GM12878 (cell line): ENCODE data around the gene PLEKHH1. TPM values are rescaled to one million over a fixed set of nuclear protein-coding genes. Genes with fewer than 3 reads are reported as not detected.

Source experiments
- ATAC-seq: fragments of 200-7000 bp; cut with Tn5 transposase; 3 replicates; pipeline ENCODE4 v1.9.1; 2020; ENCODE audit warnings: mild to moderate bottlenecking, moderate library complexity
- Bru-seq: library from RNA; stranded (reverse); fragments of 400-500 nt; gene quantifications from one replicate; lab custom pipeline; 2021; lab: Mats Ljungman, UMichigan
- BruChase-seq, 2 experiments: library from RNA; stranded (reverse); fragments of 400-500 nt; gene quantifications; one replicate each; lab custom pipeline; 2021; lab: Mats Ljungman, UMichigan
- BruUV-seq: library from RNA; stranded (reverse); fragments of 400-500 nt; replicated peaks from 2 replicates; lab custom pipeline; 2021; lab: Mats Ljungman, UMichigan
- CTCF ChIA-PET: fragments of 300-600 bp; sonication (Branson Sonifier 250); formaldehyde crosslinking; extraction: SDS; loops from one replicate; lab custom pipeline; 2021; ENCODE audit warnings: inconsistent platforms; lab: Yijun Ruan, JAX
- POLR2A ChIA-PET: fragments of 350-600 bp; formaldehyde crosslinking; extraction: SDS; loops from one replicate; lab custom pipeline; 2021; ENCODE audit warnings: inconsistent platforms; lab: Charles Lee
- RAD21 ChIA-PET: fragments of 300-600 bp; sonication (Branson Sonifier 250); formaldehyde crosslinking; loops from one replicate; lab custom pipeline; 2023; ENCODE audit warnings: antibody characterized with exemption; ENCODE audit not compliant: unreplicated experiment; lab: Charles Lee
- SMC1A ChIA-PET: fragments of 300-600 bp; sonication (Branson Sonifier 250); formaldehyde crosslinking; loops from one replicate; lab custom pipeline; 2023; ENCODE audit not compliant: unreplicated experiment, uncharacterized antibody; lab: Charles Lee
- DNase-seq: peaks from one replicate; pipeline ENCODE4 v3.0.0-alpha.2; 2011; ENCODE audit warnings: low read depth, low spot score
- FAIRE-seq: peaks from 3 replicates; lab custom pipeline; 2011; peaks lifted over from hg19 to GRCh38; lab: Jason Lieb, UNC
- H2AFZ ChIP-seq: 2 replicates; pipeline ENCODE4 v1.6.0; 2011; ENCODE audit warnings: low read depth, low read length, control low read depth; ENCODE audit not compliant: control insufficient read depth
- H3K27ac ChIP-seq: 2 replicates; pipeline ENCODE4 v1.5.1; 2011; ENCODE audit warnings: control low read depth; ENCODE audit not compliant: control insufficient read depth, insufficient read depth
- H3K27me3 ChIP-seq, 2 experiments: replicated peaks in 1 of 2; 2 replicates each; pipeline versions ENCODE4 v1.6.0 to v1.6.1; 2011; ENCODE audit warnings: low read length in 1 of 2; ENCODE audit not compliant: control insufficient read depth in 2 of 2, insufficient read depth in 2 of 2
- H3K36me3 ChIP-seq, 2 experiments: 2 replicates each; pipeline ENCODE4 v1.5.1; 2011; ENCODE audit warnings: low read length in 1 of 2; ENCODE audit not compliant: control insufficient read depth in 2 of 2, insufficient read depth in 2 of 2
- H3K4me1 ChIP-seq: 2 replicates; pipeline ENCODE4 v1.6.1; 2011; ENCODE audit warnings: mild to moderate bottlenecking, low read length, moderate library complexity, mixed read lengths; ENCODE audit not compliant: control insufficient read depth, insufficient read depth
- H3K4me2 ChIP-seq: 2 replicates; pipeline ENCODE4 v1.6.0; 2011; ENCODE audit warnings: control low read depth; ENCODE audit not compliant: control insufficient read depth, insufficient read depth
- H3K4me3 ChIP-seq: fragments of 200-600 bp; sonication (generic); 2 replicates; pipeline ENCODE4 v1.5.1; 2016
- H3K79me2 ChIP-seq: 2 replicates; pipeline ENCODE4 v1.6.0; 2011; ENCODE audit warnings: low read length; ENCODE audit not compliant: control insufficient read depth, insufficient read depth
- H3K9ac ChIP-seq: 2 replicates; pipeline ENCODE4 v1.8.0; 2011; ENCODE audit warnings: low read length, control low read depth, mixed read lengths; ENCODE audit not compliant: control insufficient read depth, insufficient read depth
- H3K9me3 ChIP-seq: replicated peaks from 3 replicates; pipeline ENCODE4 v1.5.1; 2011; ENCODE audit warnings: mild to moderate bottlenecking, low read length; ENCODE audit not compliant: control insufficient read depth, insufficient read depth
- H4K20me1 ChIP-seq: 2 replicates; pipeline ENCODE4 v1.6.0; 2011; ENCODE audit not compliant: control insufficient read depth, insufficient read depth
- BCLAF1 ChIP-seq: fragments of 450-650 bp; IDR thresholded peaks from 2 replicates; pipeline ENCODE4 v1.6.1; 2017; ENCODE audit warnings: antibody characterized with exemption, mild to moderate bottlenecking, moderate library complexity
- BHLHE40 ChIP-seq, 2 experiments: fragments of 450-650 bp in 1 of 2; IDR thresholded peaks; 2 replicates each; pipeline ENCODE4 v1.6.1; 2011 to 2017; ENCODE audit warnings: low read depth in 2 of 2, borderline replicate concordance in 1 of 2, improper control_type of control experiment in 1 of 2, low read length in 1 of 2, mild to moderate bottlenecking in 1 of 2
- BMI1 ChIP-seq: fragments of 450-650 bp; IDR thresholded peaks from 2 replicates; pipeline ENCODE4 v1.6.1; 2016; ENCODE audit warnings: mild to moderate bottlenecking, moderate library complexity, borderline replicate concordance
- CEBPZ ChIP-seq: fragments of 150-350 bp; IDR thresholded peaks from 2 replicates; pipeline ENCODE4 v1.6.1; 2016; ENCODE audit warnings: low read depth, low read length
- CREB1 ChIP-seq: IDR thresholded peaks from 2 replicates; pipeline ENCODE4 v1.6.1; 2012; ENCODE audit warnings: low read depth, mild to moderate bottlenecking, inconsistent platforms
- GATAD2B ChIP-seq: fragments of 450-650 bp; conservative IDR thresholded peaks from 2 replicates; pipeline ENCODE4 v1.6.1; 2017; ENCODE audit warnings: low read depth, mild to moderate bottlenecking, moderate library complexity
- IRF4 ChIP-seq: IDR thresholded peaks from 2 replicates; pipeline ENCODE4 v1.6.1; 2011; ENCODE audit warnings: low read depth, low read length
- RAD51 ChIP-seq: fragments of 450-650 bp; IDR thresholded peaks from 2 replicates; pipeline ENCODE4 v1.6.1; 2016; ENCODE audit warnings: moderate library complexity, mild to moderate bottlenecking, inconsistent platforms
- SKIL ChIP-seq: fragments of 450-650 bp; IDR thresholded peaks from 2 replicates; pipeline ENCODE4 v1.6.1; 2017; ENCODE audit warnings: mild to moderate bottlenecking, low read depth, inconsistent platforms; ENCODE audit not compliant: poor library complexity, severe bottlenecking
- SP1 ChIP-seq: IDR thresholded peaks from one replicate; pipeline ENCODE4 v1.6.1; 2011; ENCODE audit warnings: low read depth, low read length
- WGBS: methylation state at CpG from one replicate; pipeline ENCODE4 v1.1.6; 2016; ENCODE audit warnings: low lambda C conversion rate; ENCODE audit not compliant: insufficient replicate concordance, insufficient coverage; ENCODE audit errors: missing lambda C conversion rate; 5-methylcytosine and 5-hydroxymethylcytosine counted together
- in situ Hi-C: fragments of 300-500 bp; cut with MboI; formaldehyde crosslinking; loops from 9 replicates; pipeline ENCODE4 v1.14.3; 2018; ENCODE audit warnings: mixed read lengths
- intact Hi-C: fragments of 100-400 bp; cut with micrococcal nuclease; formaldehyde crosslinking; loops from one replicate; pipeline ENCODE4 v1.14.2; 2022; ENCODE audit not compliant: unreplicated experiment
- long read RNA-seq, 2 experiments: library from polyadenylated mRNA; unstranded; transcript quantifications; one replicate each; pipeline ENCODE4 v2.0.0, GENCODE V29; 2019 to 2020
- polyA minus RNA-seq, 3 experiments: library from RNA; depleted of rRNA, polyadenylated mRNA; stranded (reverse); fragments of >200 nt; gene quantifications; 2 replicates each; pipeline ENCODE4 v1.2.3, GENCODE V29; 2011
- polyA plus RNA-seq, 11 experiments: library from polyadenylated mRNA; depleted of rRNA in 4 of 11; unstranded in 6 of 11; stranded (reverse) in 5 of 11; fragments of >200 nt; fragmentation: Nextera tagmentation in 4 of 11; fragmentation: Illumina TruSeq in 1 of 11; extraction: Ambion mirVana in 4 of 11; extraction: Trizol in 1 of 11; gene quantifications; 1 replicate in 1 of 11; 2 replicates in 10 of 11; pipeline versions ENCODE4 v1.2.1 to v1.2.3, GENCODE V29; 2011 to 2016; ENCODE audit warnings: inconsistent platforms in 2 of 11, missing spikeins in 2 of 11, low read depth in 1 of 11
- total RNA-seq, 4 experiments: library from RNA; depleted of rRNA in 3 of 4; stranded (reverse); fragments of >200 nt in 3 of 4; fragmentation: Illumina TruSeq in 1 of 4; extraction: Trizol in 1 of 4; gene quantifications; 2 replicates each; pipeline versions ENCODE4 v1.2.1 to v1.2.3, GENCODE V29; 2013 to 2021

Gene PLEKHH1
- total RNA-seq (2013; cell fraction: nucleolus; rRNA removed) = 0.50 and 0.73 TPM in 2 replicates
- 0.40 and 0.87 TPM in 2 replicates for total RNA-seq (2014; rRNA removed)
- 0.32 and 0.67 TPM in 2 replicates for total RNA-seq (2014; rRNA removed; fragmentation: Illumina TruSeq; extraction: Trizol)
- total RNA-seq (2021) = 0.95 and 1.4 TPM in 2 replicates
- 0.31 TPM for polyA plus RNA-seq (2011; ENCODE audit: low read depth)
- 0.16 and 0.30 TPM in 2 replicates for polyA plus RNA-seq (2011; rRNA removed)
- 0.37 and 0.46 TPM in 2 replicates for polyA plus RNA-seq (2011; cell fraction: cytosol; rRNA removed)
- polyA plus RNA-seq (2011; cell fraction: nucleus; rRNA removed) = 1.0 and 1.3 TPM in 2 replicates
- polyA plus RNA-seq (2012) = 0.34 and 0.65 TPM in 2 replicates
- polyA plus RNA-seq (2014; fragmentation: Illumina TruSeq; extraction: Trizol) = 0.59 and 0.60 TPM in 2 replicates
- polyA plus RNA-seq (2014; fragmentation: Nextera tagmentation; extraction: Ambion mirVana) = under 1 TPM; 0.11 to 0.22 TPM
- polyA plus RNA-seq (2014; rRNA removed) = 0.42 and 0.76 TPM in 2 replicates
- polyA plus RNA-seq (2016; fragmentation: Nextera tagmentation; extraction: Ambion mirVana) = under 1 TPM; 0.23 to 0.66 TPM
- polyA minus RNA-seq (2011; rRNA and poly(A)+ RNA removed) = 0.07 and 0.82 TPM in 2 replicates
- polyA minus RNA-seq (2011; cell fraction: cytosol; rRNA and poly(A)+ RNA removed) = not detected in 2 replicates
- 0.73 and 1.8 TPM in 2 replicates for polyA minus RNA-seq (2011; cell fraction: nucleus; rRNA and poly(A)+ RNA removed)
- percentile 12 among the genes with signal in this experiment for Bru-seq, nascent RNA
- BruChase-seq, experiment 1, labeled RNA remaining after a 6-hour chase = percentile 18 among the genes with signal in this experiment
- percentile 16 among the genes with signal in this experiment for BruChase-seq, experiment 2, labeled RNA remaining after a 2-hour chase
- long read RNA-seq, experiment 1 = 0 reads
- long read RNA-seq, experiment 2 = 0 reads

GRCh38 chr14:67532998-67533753 lies at the start of gene PLEKHH1:
TSS of gene PLEKHH1 (plus strand) at chr14:67533290. CDS start at chr14:67541868, 8,578 bp downstream.
- peak; percentile 95 for ATAC-seq
- TF ChIP-seq CREB1 (0 out of 2 replicates have a peak, but pooled peaks have one; percentile 27), IRF4 (no peak), BCLAF1 (no peak), BHLHE40 (IDR thresholded peaks at IDR 0.05; ENCODE audit: borderline replicate concordance in 1 of 2, low read depth in 2 of 2, low read length in 1 of 2) (0 out of 4 replicates have a peak, but pooled peaks of 1 of the 2 experiments have one; percentile 18), GATAD2B (0 out of 2 replicates have a peak, but pooled peaks have one; percentile 50), SP1 (no peak), SKIL (no peak), RAD51 (no peak), CEBPZ (no peak), BMI1 (no peak)

More at GRCh38 chr14:67532998-67533753, at the start of gene PLEKHH1:
- no TSS peak for BruUV-seq
- Histone ChIP-seq H2AFZ (peak within 1 kb of the TSS; percentile 58), H3K4me3 (peak within 1 kb of the TSS; percentile 68), H3K4me1 (no peaks in the 10 kb centered on the region), H3K27ac (no peak within 1 kb of the TSS), H3K36me3 (no peaks in the 10 kb centered on the region), H3K27me3 (peaks cover 0 to 15% of the 10 kb centered on the region in 2 experiments), H3K79me2 (no peaks in the 10 kb centered on the region), H3K9ac (no peak within 1 kb of the TSS; the same call in 1 of the 2 replicates), H3K4me2 (peak within 1 kb of the TSS; percentile 89), H4K20me1 (no peaks in the 10 kb centered on the region), H3K9me3 (no peaks in the 10 kb centered on the region)
- FAIRE-seq (no peak), DNase-seq (no peak)
- 3% methylated on average over 49 of the region's 86 CpGs for WGBS
- in situ Hi-C loops (no loop called here), intact Hi-C loops (no loop called here)
- RAD21 ChIA-PET = interaction anchor here (1.0 kb wide), 1 partner anchor 38 kb away, joined by 3 read pairs; no protein-coding TSS in a partner anchor
- SMC1A ChIA-PET = interaction anchor here (1.2 kb wide), 1 partner anchor 19 kb away, joined by 3 read pairs; no protein-coding TSS in a partner anchor
- POLR2A ChIA-PET = no interaction called here
- CTCF ChIA-PET = interaction anchor here (1.3 to 3.9 kb wide), 3 partner anchors 21 to 106 kb away, joined by 3 to 22 read pairs (median 10); no protein-coding TSS in a partner anchor
